Subcutaneous abdominal adipose tissue (tissue), 5 donors: ENCODE results near the gene BRI3.
"Not testable (repeated sequence)": the region's sequence is repeated elsewhere in the genome, so short reads cannot be mapped to it uniquely, and the experiment has no call there.

Source experiments
- H3K27ac ChIP-seq: one replicate; pipeline ENCODE4 v1.7.0; 2013; ENCODE audit warnings: low read depth, mild to moderate bottlenecking, inconsistent platforms, low read length, moderate library complexity
- H3K27me3 ChIP-seq, 5 donors: one replicate each; pipeline ENCODE4 v1.7.0; 2013; ENCODE audit warnings: low read length in 5 of 5, inconsistent platforms in 1 of 5; ENCODE audit not compliant: control insufficient read depth in 5 of 5, insufficient read depth in 4 of 5
- H3K36me3 ChIP-seq, 5 donors: one replicate each; pipeline ENCODE4 v1.7.0; 2013; ENCODE audit warnings: low read length in 5 of 5; ENCODE audit not compliant: control insufficient read depth in 5 of 5, insufficient read depth in 5 of 5
- H3K4me1 ChIP-seq, 5 donors: one replicate each; pipeline ENCODE4 v1.7.0; 2013; ENCODE audit warnings: low read length in 5 of 5, mild to moderate bottlenecking in 3 of 5, moderate library complexity in 1 of 5; ENCODE audit not compliant: control insufficient read depth in 5 of 5, insufficient read depth in 5 of 5
- H3K4me3 ChIP-seq, 5 donors: one replicate each; pipeline ENCODE4 v1.7.0; 2013; ENCODE audit warnings: low read length in 5 of 5, low read depth in 1 of 5
- H3K9ac ChIP-seq, 5 donors: one replicate each; pipeline ENCODE4 v1.7.0; 2013; ENCODE audit warnings: low read length in 5 of 5, mild to moderate bottlenecking in 4 of 5, moderate library complexity in 3 of 5
- H3K9me3 ChIP-seq, 5 donors: one replicate each; pipeline ENCODE4 v1.7.0; 2013; ENCODE audit warnings: low read length in 5 of 5; ENCODE audit not compliant: control insufficient read depth in 5 of 5
- donor health status: healthy.
- donor health status: healthy.
- donor health status: healthy.
- donor health status: healthy.
- donor health status: healthy.

Gene BRI3

DNA sequence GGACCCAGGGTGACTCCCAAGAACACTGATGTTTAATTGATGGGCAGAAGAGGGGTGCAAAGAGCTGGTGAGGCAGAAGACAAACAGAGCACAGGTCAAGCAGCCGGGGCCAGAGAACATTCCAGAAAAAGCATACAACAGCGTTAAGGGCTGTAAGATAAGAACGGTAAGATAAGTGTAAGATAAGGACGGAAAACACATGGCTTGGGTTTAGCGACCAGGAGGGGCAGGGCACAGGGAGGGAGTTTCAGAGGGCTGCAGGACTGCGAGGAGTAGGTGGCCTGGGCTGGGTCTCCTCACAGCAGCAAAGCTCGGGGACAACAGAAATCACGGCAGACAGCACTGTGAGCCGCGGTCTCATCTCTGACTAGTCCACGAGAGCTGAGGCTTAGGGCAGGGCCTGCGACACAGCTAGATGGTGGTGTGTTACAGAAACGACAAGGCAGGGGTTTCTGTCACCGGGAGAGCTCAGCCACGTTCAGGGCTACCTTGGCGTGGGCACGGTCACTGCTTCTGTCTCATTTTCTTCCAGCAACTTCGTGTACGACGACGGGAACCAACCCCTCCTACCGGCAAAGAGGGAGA lies 24.6 kb downstream of the BRI3 start:
- no peak overlapping the region for H3K9ac ChIP-seq
- no peak overlapping the region for H3K4me3 ChIP-seq
- H3K27ac ChIP-seq: no peak overlapping the region
- H3K9me3 ChIP-seq: no peaks in the 10 kb centered on the region
- peaks cover 0 to 45% (median 26%) of the 10 kb centered on the region in 5 donors for H3K36me3 ChIP-seq
- peaks cover 0 to 5% (median 0%) of the 10 kb centered on the region in 5 donors for H3K4me1 ChIP-seq
- H3K27me3 ChIP-seq: no peaks in the 10 kb centered on the region

DNA sequence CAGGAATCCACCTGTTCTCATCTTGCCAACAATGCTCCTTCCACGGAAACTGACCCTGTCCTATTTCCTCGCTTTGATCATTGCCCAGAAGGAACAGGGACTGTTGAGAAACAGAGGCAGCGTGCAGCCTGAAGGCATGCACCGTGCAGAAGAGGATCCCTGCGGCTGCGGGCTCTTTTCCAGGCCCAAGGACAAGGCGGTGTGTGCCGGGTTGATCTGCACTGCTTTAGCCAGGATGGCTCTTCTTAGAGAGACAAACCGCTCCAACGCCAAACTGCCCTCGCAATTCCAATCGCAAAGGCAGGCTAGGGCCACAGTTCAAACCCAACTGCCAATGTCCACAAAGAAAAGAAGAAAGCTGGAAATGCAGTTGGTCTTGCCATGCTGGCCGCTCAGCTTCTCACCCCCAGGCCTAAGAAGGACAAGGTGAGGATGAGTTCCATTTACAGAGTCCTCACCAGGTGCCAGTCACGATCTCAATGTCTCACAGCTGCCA lies 26.5 kb downstream of the BRI3 start:
- Histone ChIP-seq H3K27me3 (no peaks in the 10 kb centered on the region), H3K9ac (no peak overlapping the region), H3K4me1 (peaks cover 0 to 5% (median 0%) of the 10 kb centered on the region in 5 donors), H3K4me3 (no peak overlapping the region), H3K9me3 (no peaks in the 10 kb centered on the region), H3K36me3 (peaks cover 0 to 45% (median 28%) of the 10 kb centered on the region in 5 donors), H3K27ac (no peak overlapping the region)

GRCh38 chr7:98309566-98309965 lies 28.1 kb downstream of the BRI3 start:
- H3K27ac ChIP-seq: no peak overlapping the region
- peaks cover 0 to 36% (median 26%) of the 10 kb centered on the region in 5 donors for H3K36me3 ChIP-seq

DNA sequence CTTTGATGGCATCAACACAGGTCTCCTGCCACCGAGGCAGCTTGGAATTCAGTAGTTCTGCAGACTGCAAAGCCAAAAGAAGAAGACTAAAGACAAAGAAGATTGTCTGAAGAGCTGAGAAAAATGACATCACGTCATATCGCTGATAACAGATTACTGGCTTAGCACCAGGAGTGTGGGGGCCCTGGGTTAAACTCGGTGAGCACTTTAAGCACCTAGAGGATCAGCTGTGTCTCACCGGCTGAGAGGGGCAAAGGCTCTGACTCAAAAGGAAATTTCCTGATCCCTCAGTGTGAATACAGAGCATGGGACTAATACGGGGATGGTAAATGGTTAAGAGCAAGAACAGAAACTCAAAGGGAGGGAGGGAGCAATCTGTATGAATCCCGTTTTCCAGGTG lies 30.7 kb downstream of the BRI3 start:
- H3K9ac ChIP-seq: no peak overlapping the region
- no peaks in the 10 kb centered on the region for H3K27me3 ChIP-seq
- no peak overlapping the region for H3K27ac ChIP-seq
- H3K4me1 ChIP-seq: no peaks in the 10 kb centered on the region
- H3K36me3 ChIP-seq: peaks cover 0 to 24% (median 18%) of the 10 kb centered on the region in 5 donors
- H3K9me3 ChIP-seq: no peaks in the 10 kb centered on the region
- H3K4me3 ChIP-seq: no peak overlapping the region

More at GRCh38 chr7:98309566-98309965, 28.1 kb downstream of the BRI3 start:
- H3K9ac ChIP-seq: no peak overlapping the region
- H3K9me3 ChIP-seq: no peaks in the 10 kb centered on the region
- no peaks in the 10 kb centered on the region for H3K4me1 ChIP-seq
- H3K27me3 ChIP-seq: no peaks in the 10 kb centered on the region
- no peak overlapping the region for H3K4me3 ChIP-seq

DNA sequence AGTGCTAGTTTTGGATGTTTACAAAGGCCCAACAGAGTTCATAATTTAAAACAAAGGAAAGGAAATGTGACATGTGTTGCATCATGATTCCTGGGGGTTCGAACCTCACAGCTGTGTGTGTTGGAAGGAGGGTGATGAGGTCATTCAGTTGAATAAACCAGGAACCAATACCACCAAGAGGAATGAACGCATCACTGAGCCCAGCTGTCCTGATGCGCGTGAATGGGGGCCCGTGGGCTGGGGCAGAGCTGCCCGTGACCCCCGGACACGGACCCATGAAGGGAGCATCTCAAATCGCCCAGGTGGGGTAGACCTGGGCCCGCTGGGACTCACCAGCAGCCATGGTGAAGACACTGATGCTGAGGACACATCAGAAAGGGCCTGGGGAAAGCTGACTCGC lies 33.0 kb downstream of the BRI3 start:
- peaks cover 0 to 10% (median 5%) of the 10 kb centered on the region in 5 donors for H3K36me3 ChIP-seq
- H3K9me3 ChIP-seq: no peaks in the 10 kb centered on the region
- H3K9ac ChIP-seq: no peak overlapping the region
- H3K4me1 ChIP-seq: no peaks in the 10 kb centered on the region
- no peaks in the 10 kb centered on the region for H3K27me3 ChIP-seq
- no peak overlapping the region for H3K4me3 ChIP-seq
- H3K27ac ChIP-seq: no peak overlapping the region

- Histone ChIP-seq H3K27ac (no peak overlapping the region), H3K36me3 (peaks cover 0 to 8% (median 3%) of the 10 kb centered on the region in 5 donors), H3K4me1 (no peaks in the 10 kb centered on the region), H3K27me3 (no peaks in the 10 kb centered on the region), H3K4me3 (no peak overlapping the region), H3K9me3 (no peaks in the 10 kb centered on the region), H3K9ac (no peak overlapping the region)
Measured at GRCh38 chr7:98315318-98315993, 34.0 kb downstream of the BRI3 start.

GRCh38 chr7:98315994-98316527 lies 34.6 kb downstream of the BRI3 start:
- H3K27ac ChIP-seq, H3K4me3 ChIP-seq, H3K9ac ChIP-seq, H3K4me1 ChIP-seq, H3K9me3 ChIP-seq, H3K36me3 ChIP-seq, H3K27me3 ChIP-seq: not testable (repeated sequence)

DNA sequence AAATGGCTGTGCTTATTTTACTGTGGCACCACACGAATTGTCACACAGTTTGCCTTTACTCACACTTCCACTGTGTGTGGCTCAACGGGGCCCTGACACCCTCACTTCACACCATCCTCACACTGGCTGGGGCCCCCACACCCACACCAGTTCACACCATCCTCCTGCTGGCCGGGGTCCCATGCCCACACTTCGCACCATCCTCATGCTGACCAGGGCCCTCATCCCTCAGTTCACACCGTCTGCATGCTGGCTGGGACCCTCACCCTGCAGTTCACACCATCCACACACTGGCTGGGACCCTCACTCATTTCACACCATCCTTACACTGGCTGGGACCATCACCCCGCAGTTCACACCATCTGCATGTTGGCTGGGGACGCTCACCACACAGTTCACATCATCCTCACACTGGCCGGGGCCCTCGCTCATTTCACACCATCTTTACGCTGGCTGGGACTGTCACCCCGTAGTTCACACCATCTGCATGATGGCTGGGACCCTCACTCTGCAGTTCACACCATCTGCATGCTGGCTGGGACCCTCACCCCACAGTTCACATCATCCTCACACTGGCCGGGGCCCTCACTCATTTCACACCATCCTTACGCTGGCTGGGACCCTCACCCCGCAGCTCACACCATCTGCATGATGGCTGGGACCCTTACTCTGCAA lies 36.0 kb downstream of the BRI3 start:
- peaks cover 0 to 4% (median 0%) of the 10 kb centered on the region in 5 donors for H3K4me1 ChIP-seq
- peaks cover 0 to 3% (median 0%) of the 10 kb centered on the region in 5 donors for H3K36me3 ChIP-seq
- no peak overlapping the region for H3K9ac ChIP-seq
- H3K4me3 ChIP-seq: no peak overlapping the region
- peaks cover 0 to 6% (median 0%) of the 10 kb centered on the region in 5 donors for H3K27me3 ChIP-seq
- no peaks in the 10 kb centered on the region for H3K9me3 ChIP-seq
- no peak overlapping the region for H3K27ac ChIP-seq

GRCh38 chr7:98319176-98319575 lies 37.7 kb downstream of the BRI3 start:
- Histone ChIP-seq H3K27ac (no peak overlapping the region), H3K4me1 (peaks cover 0 to 4% (median 2%) of the 10 kb centered on the region in 5 donors)

GRCh38 chr7:98321301-98321700 lies 39.8 kb downstream of the BRI3 start:
- Histone ChIP-seq H3K4me1 (peaks cover 0 to 4% (median 2%) of the 10 kb centered on the region in 5 donors), H3K4me3 (no peak overlapping the region), H3K9me3 (no peaks in the 10 kb centered on the region), H3K9ac (no peak overlapping the region), H3K36me3 (peaks cover 0 to 3% (median 0%) of the 10 kb centered on the region in 5 donors), H3K27me3 (peaks cover 3 to 10% (median 6%) of the 10 kb centered on the region in 5 donors), H3K27ac (no peak overlapping the region)

More at GRCh38 chr7:98319176-98319575, 37.7 kb downstream of the BRI3 start:
- Histone ChIP-seq H3K9ac (no peak overlapping the region), H3K4me3 (no peak overlapping the region), H3K36me3 (peaks cover 0 to 3% (median 0%) of the 10 kb centered on the region in 5 donors), H3K9me3 (no peaks in the 10 kb centered on the region), H3K27me3 (peaks cover 0 to 10% (median 6%) of the 10 kb centered on the region in 5 donors)
